ENCODE results near the gene FOXJ3. TPM values are rescaled to one million over a fixed set of nuclear protein-coding genes. Genes with fewer than 3 reads are reported as not detected.

Gene FOXJ3
- total RNA-seq, 1 experiment from 2014 or later: 51.4 TPM

DNA sequence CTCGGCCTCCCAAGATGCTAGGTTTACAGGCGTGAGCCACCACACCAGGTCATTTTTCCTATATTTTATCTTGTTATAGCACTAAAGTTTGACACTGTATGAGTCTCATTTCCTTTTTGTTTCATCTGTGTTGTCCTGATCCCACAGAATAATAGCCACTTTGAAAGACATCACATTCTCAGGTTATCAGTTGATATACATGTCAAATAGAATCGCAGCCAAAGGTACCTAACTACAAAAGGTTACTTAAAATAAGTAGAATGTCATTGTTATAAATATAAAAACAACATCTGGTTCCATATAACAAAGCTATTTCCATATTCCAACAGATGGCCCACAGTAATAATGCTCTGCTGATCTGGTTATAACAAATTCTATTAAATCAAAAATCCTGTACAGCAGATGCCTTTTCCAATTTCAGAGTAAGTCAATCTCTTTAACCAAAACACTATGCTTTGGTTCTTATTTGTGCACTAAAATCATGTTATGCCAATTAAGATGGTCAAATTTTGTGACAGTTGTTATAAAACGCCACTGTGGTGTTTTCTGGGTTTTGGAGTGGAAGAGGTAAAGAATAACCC, 6.0 kb downstream of the FOXJ3 start:
- CTCF ChIA-PET: interaction anchor here (0.6 to 1.5 kb wide), 2 partner anchors 9 to 363 kb away, joined by 3 read pairs; no protein-coding TSS in a partner anchor
- H3K27ac Mint-ChIP-seq (ENCODE audit: unreplicated experiment): no peak overlapping the region
- peaks cover 9% of the 10 kb centered on the region for H3K36me3 Mint-ChIP-seq (ENCODE audit: insufficient read depth, unreplicated experiment)
- no peak for DNase-seq
- no TSS peak for BruUV-seq (replicated peaks)
- H3K4me1 Mint-ChIP-seq (ENCODE audit: low read depth, unreplicated experiment): peaks cover 39% of the 10 kb centered on the region
- H3K4me3 Mint-ChIP-seq (ENCODE audit: low read depth, unreplicated experiment): no peak overlapping the region
- no peaks in the 10 kb centered on the region for H3K27me3 Mint-ChIP-seq (ENCODE audit: unreplicated experiment)
- no peaks in the 10 kb centered on the region for H3K9me3 Mint-ChIP-seq (ENCODE audit: low read depth, unreplicated experiment)
- TF ChIP-seq, protein P1, sequence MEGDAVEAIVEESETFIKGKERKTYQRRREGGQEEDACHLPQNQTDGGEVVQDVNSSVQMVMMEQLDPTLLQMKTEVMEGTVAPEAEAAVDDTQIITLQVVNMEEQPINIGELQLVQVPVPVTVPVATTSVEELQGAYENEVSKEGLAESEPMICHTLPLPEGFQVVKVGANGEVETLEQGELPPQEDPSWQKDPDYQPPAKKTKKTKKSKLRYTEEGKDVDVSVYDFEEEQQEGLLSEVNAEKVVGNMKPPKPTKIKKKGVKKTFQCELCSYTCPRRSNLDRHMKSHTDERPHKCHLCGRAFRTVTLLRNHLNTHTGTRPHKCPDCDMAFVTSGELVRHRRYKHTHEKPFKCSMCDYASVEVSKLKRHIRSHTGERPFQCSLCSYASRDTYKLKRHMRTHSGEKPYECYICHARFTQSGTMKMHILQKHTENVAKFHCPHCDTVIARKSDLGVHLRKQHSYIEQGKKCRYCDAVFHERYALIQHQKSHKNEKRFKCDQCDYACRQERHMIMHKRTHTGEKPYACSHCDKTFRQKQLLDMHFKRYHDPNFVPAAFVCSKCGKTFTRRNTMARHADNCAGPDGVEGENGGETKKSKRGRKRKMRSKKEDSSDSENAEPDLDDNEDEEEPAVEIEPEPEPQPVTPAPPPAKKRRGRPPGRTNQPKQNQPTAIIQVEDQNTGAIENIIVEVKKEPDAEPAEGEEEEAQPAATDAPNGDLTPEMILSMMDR (IDR thresholded peaks at IDR 0.05; ENCODE audit: unreplicated experiment): no peak
- intact Hi-C loops (cut with micrococcal nuclease; ENCODE audit: unreplicated experiment): loop anchor here (10.0 kb wide), 2 partner anchors 114 to 154 kb away; no protein-coding TSS in a partner anchor

GRCh38 chr1:42328047-42328625, 6.9 kb downstream of the FOXJ3 start:
- CTCF ChIA-PET: interaction anchor here (0.7 kb wide), 1 partner anchor 562 kb away, joined by 6 read pairs; no protein-coding TSS in a partner anchor
- TF ChIP-seq, protein P1 (IDR thresholded peaks at IDR 0.05; ENCODE audit: unreplicated experiment): no peak
- H3K4me3 Mint-ChIP-seq (ENCODE audit: low read depth, unreplicated experiment): no peak overlapping the region
- peaks cover 43% of the 10 kb centered on the region for H3K4me1 Mint-ChIP-seq (ENCODE audit: low read depth, unreplicated experiment)
- DNase-seq: no peak
- no TSS peak for BruUV-seq (replicated peaks)
- peaks cover under 1% of the 10 kb centered on the region for H3K36me3 Mint-ChIP-seq (ENCODE audit: insufficient read depth, unreplicated experiment)
- H3K27me3 Mint-ChIP-seq (ENCODE audit: unreplicated experiment): no peaks in the 10 kb centered on the region
- H3K9me3 Mint-ChIP-seq (ENCODE audit: low read depth, unreplicated experiment): no peaks in the 10 kb centered on the region
- intact Hi-C loops (cut with micrococcal nuclease; ENCODE audit: unreplicated experiment): loop anchor here (10.0 kb wide), 2 partner anchors 113 to 153 kb away; no protein-coding TSS in a partner anchor
- H3K27ac Mint-ChIP-seq (ENCODE audit: unreplicated experiment): no peak overlapping the region

- peaks cover 49% of the 10 kb centered on the region for H3K4me1 Mint-ChIP-seq (ENCODE audit: low read depth, unreplicated experiment)
- H3K27ac Mint-ChIP-seq (ENCODE audit: unreplicated experiment): no peak overlapping the region
- CTCF ChIA-PET: no interaction called here
- H3K4me3 Mint-ChIP-seq (ENCODE audit: low read depth, unreplicated experiment): no peak overlapping the region
- TF ChIP-seq, protein P1 (IDR thresholded peaks at IDR 0.05; ENCODE audit: unreplicated experiment): no peak
- intact Hi-C loops (cut with micrococcal nuclease; ENCODE audit: unreplicated experiment): loop anchor here (10.0 kb wide), 2 partner anchors 110 to 150 kb away; no protein-coding TSS in a partner anchor
- no TSS peak for BruUV-seq (replicated peaks)
- no peaks in the 10 kb centered on the region for H3K36me3 Mint-ChIP-seq (ENCODE audit: insufficient read depth, unreplicated experiment)
- DNase-seq: no peak
- H3K9me3 Mint-ChIP-seq (ENCODE audit: low read depth, unreplicated experiment): no peaks in the 10 kb centered on the region
- H3K27me3 Mint-ChIP-seq (ENCODE audit: unreplicated experiment): no peaks in the 10 kb centered on the region
These were observed 10.0 kb downstream of the FOXJ3 start for GRCh38 chr1:42325014-42325402.

- CTCF ChIA-PET: no interaction called here
- intact Hi-C loops (cut with micrococcal nuclease; ENCODE audit: unreplicated experiment): loop anchor here (10.0 kb wide), 2 partner anchors 110 to 150 kb away; no protein-coding TSS in a partner anchor
- TF ChIP-seq, protein P1 (IDR thresholded peaks at IDR 0.05; ENCODE audit: unreplicated experiment): no peak
- Mint-ChIP-seq H3K4me1 (ENCODE audit: low read depth, unreplicated experiment) (peaks cover 54% of the 10 kb centered on the region), H3K27ac (ENCODE audit: unreplicated experiment) (no peak overlapping the region), H3K4me3 (ENCODE audit: low read depth, unreplicated experiment) (no peak overlapping the region), H3K9me3 (ENCODE audit: low read depth, unreplicated experiment) (no peaks in the 10 kb centered on the region), H3K36me3 (ENCODE audit: insufficient read depth, unreplicated experiment) (no peaks in the 10 kb centered on the region), H3K27me3 (ENCODE audit: unreplicated experiment) (no peaks in the 10 kb centered on the region)
- DNase-seq: no peak
- BruUV-seq (replicated peaks): no TSS peak
These were observed 10.5 kb downstream of the FOXJ3 start for GRCh38 chr1:42324398-42325013.

Measured in Calu3 (cell line).